ENCODE data around the gene DIO2. TPM values are rescaled to one million over a fixed set of nuclear protein-coding genes. Genes with fewer than 3 reads are reported as not detected.

DIO2 gene
- total RNA-seq, 1 experiment from 2014 or later: 0.04 TPM

DNA sequence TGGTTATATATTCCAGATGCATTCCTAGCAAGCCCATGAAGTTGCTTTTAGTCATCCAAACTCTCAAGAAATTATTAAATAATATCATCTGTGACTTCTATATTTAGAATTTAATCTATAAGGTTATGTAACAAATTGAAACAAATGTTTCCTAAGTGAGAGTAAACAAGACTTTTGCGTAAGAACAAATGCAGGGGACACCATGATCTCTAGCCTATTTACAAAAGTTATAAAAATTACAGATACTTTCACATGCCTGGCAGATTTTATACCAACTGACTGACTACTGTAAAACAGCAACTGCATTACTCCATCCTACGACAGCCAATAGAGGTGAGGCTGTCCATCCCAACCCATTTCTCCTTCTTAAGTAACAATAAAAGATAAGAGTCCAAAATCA, 20.4 kb upstream of the DIO2 start:
- H3K9me3 Mint-ChIP-seq: peaks cover 81% of the 10 kb centered on the region
- no peak overlapping the region for H3K27ac Mint-ChIP-seq
- peaks cover 47% of the 10 kb centered on the region for H3K36me3 Mint-ChIP-seq
- POLR2A ChIA-PET: no interaction called here
- H3K27me3 Mint-ChIP-seq (ENCODE audit: low read depth): peaks cover 2% of the 10 kb centered on the region
- no peak for TF ChIP-seq KAT7 (CRISPR knock-in tag; IDR thresholded peaks at IDR 0.05; ENCODE audit: borderline replicate concordance)
- TF ChIP-seq OVOL2 (CRISPR knock-in tag; IDR thresholded peaks at IDR 0.05; ENCODE audit: borderline replicate concordance): no peak
- TF ChIP-seq, protein P1, sequence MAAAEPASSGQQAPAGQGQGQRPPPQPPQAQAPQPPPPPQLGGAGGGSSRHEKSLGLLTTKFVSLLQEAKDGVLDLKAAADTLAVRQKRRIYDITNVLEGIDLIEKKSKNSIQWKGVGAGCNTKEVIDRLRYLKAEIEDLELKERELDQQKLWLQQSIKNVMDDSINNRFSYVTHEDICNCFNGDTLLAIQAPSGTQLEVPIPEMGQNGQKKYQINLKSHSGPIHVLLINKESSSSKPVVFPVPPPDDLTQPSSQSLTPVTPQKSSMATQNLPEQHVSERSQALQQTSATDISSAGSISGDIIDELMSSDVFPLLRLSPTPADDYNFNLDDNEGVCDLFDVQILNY (CRISPR knock-in tag; IDR thresholded peaks at IDR 0.05): no peak
- TF ChIP-seq FOXJ3 (CRISPR knock-in tag; IDR thresholded peaks at IDR 0.05; ENCODE audit: borderline replicate concordance): no peak
- no peak for TF ChIP-seq JUN (CRISPR knock-in tag; IDR thresholded peaks at IDR 0.05)
- no peak for TF ChIP-seq ZNF423 (CRISPR knock-in tag; IDR thresholded peaks at IDR 0.05)
- TF ChIP-seq CREB1 (CRISPR knock-in tag; IDR thresholded peaks at IDR 0.05): no peak
- TF ChIP-seq NFYB (CRISPR knock-in tag; conservative IDR thresholded peaks at IDR 0.05; ENCODE audit: low read depth): no peak
- TF ChIP-seq, protein P2, sequence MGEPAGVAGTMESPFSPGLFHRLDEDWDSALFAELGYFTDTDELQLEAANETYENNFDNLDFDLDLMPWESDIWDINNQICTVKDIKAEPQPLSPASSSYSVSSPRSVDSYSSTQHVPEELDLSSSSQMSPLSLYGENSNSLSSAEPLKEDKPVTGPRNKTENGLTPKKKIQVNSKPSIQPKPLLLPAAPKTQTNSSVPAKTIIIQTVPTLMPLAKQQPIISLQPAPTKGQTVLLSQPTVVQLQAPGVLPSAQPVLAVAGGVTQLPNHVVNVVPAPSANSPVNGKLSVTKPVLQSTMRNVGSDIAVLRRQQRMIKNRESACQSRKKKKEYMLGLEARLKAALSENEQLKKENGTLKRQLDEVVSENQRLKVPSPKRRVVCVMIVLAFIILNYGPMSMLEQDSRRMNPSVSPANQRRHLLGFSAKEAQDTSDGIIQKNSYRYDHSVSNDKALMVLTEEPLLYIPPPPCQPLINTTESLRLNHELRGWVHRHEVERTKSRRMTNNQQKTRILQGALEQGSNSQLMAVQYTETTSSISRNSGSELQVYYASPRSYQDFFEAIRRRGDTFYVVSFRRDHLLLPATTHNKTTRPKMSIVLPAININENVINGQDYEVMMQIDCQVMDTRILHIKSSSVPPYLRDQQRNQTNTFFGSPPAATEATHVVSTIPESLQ (CRISPR knock-in tag; IDR thresholded peaks at IDR 0.05): no peak
- no peak for TF ChIP-seq TEAD1 (CRISPR knock-in tag; IDR thresholded peaks at IDR 0.05)
- TF ChIP-seq MXD4 (CRISPR knock-in tag; IDR thresholded peaks at IDR 0.05; ENCODE audit: borderline replicate concordance): no peak
- no peak for TF ChIP-seq ZNF138 (CRISPR knock-in tag; conservative IDR thresholded peaks at IDR 0.05)
- TF ChIP-seq, protein P3, sequence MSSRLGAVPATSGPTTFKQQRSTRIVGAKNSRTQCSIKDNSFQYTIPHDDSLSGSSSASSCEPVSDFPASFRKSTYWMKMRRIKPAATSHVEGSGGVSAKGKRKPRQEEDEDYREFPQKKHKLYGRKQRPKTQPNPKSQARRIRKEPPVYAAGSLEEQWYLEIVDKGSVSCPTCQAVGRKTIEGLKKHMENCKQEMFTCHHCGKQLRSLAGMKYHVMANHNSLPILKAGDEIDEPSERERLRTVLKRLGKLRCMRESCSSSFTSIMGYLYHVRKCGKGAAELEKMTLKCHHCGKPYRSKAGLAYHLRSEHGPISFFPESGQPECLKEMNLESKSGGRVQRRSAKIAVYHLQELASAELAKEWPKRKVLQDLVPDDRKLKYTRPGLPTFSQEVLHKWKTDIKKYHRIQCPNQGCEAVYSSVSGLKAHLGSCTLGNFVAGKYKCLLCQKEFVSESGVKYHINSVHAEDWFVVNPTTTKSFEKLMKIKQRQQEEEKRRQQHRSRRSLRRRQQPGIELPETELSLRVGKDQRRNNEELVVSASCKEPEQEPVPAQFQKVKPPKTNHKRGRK (CRISPR knock-in tag; IDR thresholded peaks at IDR 0.05; ENCODE audit: borderline replicate concordance): no peak
- no peak for ATAC-seq
- CTCF ChIA-PET: no interaction called here
- no peak for DNase-seq (ENCODE audit: low spot score)
- H3K4me3 Mint-ChIP-seq: no peak overlapping the region
- no peaks in the 10 kb centered on the region for H3K4me1 Mint-ChIP-seq

DNA sequence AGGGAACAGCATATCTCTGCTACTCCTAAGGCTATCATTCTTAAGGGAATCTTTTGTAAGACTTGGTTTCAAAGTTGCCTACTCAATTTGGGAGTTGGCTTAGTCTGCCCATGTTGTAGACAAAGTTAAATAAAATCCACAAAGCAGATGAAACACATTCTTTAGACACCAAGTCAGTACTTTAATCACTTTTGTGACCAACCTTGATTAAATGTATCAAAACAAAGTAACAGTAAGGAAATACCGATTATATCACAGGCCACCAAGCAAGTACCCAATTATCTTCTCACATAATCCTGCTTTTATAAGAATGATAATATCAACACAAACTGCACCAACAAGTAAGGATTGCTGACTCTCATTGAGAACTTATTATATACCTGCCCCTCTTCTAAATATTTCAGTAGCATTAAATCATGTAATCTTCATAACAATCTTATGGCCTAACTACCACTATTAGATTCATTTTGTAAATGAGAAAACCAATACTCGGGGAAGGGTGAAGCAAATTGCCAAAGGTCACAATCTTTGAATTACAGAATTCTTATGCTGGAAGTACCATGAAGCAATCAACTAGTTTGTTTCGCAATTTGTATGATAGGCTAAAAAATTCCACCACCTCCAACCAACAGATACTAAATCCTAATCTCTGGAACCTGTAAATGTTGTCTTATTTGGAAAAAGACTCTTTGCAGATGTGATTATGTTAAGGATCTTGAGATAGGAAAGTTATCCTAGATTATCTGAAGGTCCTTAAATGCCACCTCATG, 12.6 kb upstream of the DIO2 start:
- no peak overlapping the region for H3K27ac Mint-ChIP-seq
- CTCF ChIA-PET: no interaction called here
- no peak for DNase-seq (ENCODE audit: low spot score)
- no peak for ATAC-seq
- no peak overlapping the region for H3K4me3 Mint-ChIP-seq
- H3K9me3 Mint-ChIP-seq: peaks cover 63% of the 10 kb centered on the region
- H3K27me3 Mint-ChIP-seq (ENCODE audit: low read depth): no peaks in the 10 kb centered on the region; the same call in 1 of the 2 replicates
- POLR2A ChIA-PET: no interaction called here
- peaks cover 12% of the 10 kb centered on the region for H3K36me3 Mint-ChIP-seq
- no peaks in the 10 kb centered on the region for H3K4me1 Mint-ChIP-seq
- TF ChIP-seq, protein P4, sequence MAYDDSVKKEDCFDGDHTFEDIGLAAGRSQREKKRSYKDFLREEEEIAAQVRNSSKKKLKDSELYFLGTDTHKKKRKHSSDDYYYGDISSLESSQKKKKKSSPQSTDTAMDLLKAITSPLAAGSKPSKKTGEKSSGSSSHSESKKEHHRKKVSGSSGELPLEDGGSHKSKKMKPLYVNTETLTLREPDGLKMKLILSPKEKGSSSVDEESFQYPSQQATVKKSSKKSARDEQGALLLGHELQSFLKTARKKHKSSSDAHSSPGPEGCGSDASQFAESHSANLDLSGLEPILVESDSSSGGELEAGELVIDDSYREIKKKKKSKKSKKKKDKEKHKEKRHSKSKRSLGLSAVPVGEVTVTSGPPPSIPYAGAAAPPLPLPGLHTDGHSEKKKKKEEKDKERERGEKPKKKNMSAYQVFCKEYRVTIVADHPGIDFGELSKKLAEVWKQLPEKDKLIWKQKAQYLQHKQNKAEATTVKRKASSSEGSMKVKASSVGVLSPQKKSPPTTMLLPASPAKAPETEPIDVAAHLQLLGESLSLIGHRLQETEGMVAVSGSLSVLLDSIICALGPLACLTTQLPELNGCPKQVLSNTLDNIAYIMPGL (CRISPR knock-in tag; IDR thresholded peaks at IDR 0.05): no peak
- TF ChIP-seq FOXK1 (CRISPR knock-in tag; IDR thresholded peaks at IDR 0.05) (no peak), ZNF416 (CRISPR knock-in tag; IDR thresholded peaks at IDR 0.05) (no peak), FOXJ3 (CRISPR knock-in tag; IDR thresholded peaks at IDR 0.05; ENCODE audit: borderline replicate concordance) (no peak), RORB (CRISPR knock-in tag; IDR thresholded peaks at IDR 0.05) (no peak), TEAD4 (CRISPR knock-in tag; IDR thresholded peaks at IDR 0.05) (no peak), OVOL2 (CRISPR knock-in tag; IDR thresholded peaks at IDR 0.05; ENCODE audit: borderline replicate concordance) (no peak)
- TF ChIP-seq, protein P5, sequence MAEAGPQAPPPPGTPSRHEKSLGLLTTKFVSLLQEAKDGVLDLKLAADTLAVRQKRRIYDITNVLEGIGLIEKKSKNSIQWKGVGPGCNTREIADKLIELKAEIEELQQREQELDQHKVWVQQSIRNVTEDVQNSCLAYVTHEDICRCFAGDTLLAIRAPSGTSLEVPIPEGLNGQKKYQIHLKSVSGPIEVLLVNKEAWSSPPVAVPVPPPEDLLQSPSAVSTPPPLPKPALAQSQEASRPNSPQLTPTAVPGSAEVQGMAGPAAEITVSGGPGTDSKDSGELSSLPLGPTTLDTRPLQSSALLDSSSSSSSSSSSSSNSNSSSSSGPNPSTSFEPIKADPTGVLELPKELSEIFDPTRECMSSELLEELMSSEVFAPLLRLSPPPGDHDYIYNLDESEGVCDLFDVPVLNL (CRISPR knock-in tag; IDR thresholded peaks at IDR 0.05; ENCODE audit: borderline replicate concordance, low read depth): no peak
- TF ChIP-seq, protein P3 (CRISPR knock-in tag; IDR thresholded peaks at IDR 0.05; ENCODE audit: borderline replicate concordance): no peak
- TF ChIP-seq, protein P6, sequence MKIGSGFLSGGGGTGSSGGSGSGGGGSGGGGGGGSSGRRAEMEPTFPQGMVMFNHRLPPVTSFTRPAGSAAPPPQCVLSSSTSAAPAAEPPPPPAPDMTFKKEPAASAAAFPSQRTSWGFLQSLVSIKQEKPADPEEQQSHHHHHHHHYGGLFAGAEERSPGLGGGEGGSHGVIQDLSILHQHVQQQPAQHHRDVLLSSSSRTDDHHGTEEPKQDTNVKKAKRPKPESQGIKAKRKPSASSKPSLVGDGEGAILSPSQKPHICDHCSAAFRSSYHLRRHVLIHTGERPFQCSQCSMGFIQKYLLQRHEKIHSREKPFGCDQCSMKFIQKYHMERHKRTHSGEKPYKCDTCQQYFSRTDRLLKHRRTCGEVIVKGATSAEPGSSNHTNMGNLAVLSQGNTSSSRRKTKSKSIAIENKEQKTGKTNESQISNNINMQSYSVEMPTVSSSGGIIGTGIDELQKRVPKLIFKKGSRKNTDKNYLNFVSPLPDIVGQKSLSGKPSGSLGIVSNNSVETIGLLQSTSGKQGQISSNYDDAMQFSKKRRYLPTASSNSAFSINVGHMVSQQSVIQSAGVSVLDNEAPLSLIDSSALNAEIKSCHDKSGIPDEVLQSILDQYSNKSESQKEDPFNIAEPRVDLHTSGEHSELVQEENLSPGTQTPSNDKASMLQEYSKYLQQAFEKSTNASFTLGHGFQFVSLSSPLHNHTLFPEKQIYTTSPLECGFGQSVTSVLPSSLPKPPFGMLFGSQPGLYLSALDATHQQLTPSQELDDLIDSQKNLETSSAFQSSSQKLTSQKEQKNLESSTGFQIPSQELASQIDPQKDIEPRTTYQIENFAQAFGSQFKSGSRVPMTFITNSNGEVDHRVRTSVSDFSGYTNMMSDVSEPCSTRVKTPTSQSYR (CRISPR knock-in tag; IDR thresholded peaks at IDR 0.05): no peak
- TF ChIP-seq, protein P7, sequence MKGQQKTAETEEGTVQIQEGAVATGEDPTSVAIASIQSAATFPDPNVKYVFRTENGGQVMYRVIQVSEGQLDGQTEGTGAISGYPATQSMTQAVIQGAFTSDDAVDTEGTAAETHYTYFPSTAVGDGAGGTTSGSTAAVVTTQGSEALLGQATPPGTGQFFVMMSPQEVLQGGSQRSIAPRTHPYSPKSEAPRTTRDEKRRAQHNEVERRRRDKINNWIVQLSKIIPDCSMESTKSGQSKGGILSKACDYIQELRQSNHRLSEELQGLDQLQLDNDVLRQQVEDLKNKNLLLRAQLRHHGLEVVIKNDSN (CRISPR knock-in tag; IDR thresholded peaks at IDR 0.05): no peak

Data from WTC11 (cell line).